Forelimb muscle (tissue), 1 donor: Measurements from ENCODE around the gene OR4C16. TPM values are rescaled to one million over a fixed set of nuclear protein-coding genes. Genes with fewer than 3 reads are reported as not detected.

Source experiments
- DNase-seq: peaks from one replicate; pipeline ENCODE4 v3.0.0-alpha.2; 2013; ENCODE audit warnings: low read depth
- polyA plus RNA-seq: library from polyadenylated mRNA; unstranded; fragments of 120-200 nt; gene quantifications from one replicate; pipeline ENCODE4 v1.2.1, GENCODE V29; 2013; ENCODE audit not compliant: insufficient read length

OR4C16 gene, protein sequence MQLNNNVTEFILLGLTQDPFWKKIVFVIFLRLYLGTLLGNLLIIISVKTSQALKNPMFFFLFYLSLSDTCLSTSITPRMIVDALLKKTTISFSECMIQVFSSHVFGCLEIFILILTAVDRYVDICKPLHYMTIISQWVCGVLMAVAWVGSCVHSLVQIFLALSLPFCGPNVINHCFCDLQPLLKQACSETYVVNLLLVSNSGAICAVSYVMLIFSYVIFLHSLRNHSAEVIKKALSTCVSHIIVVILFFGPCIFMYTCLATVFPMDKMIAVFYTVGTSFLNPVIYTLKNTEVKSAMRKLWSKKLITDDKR
- not detected for polyA plus RNA-seq

DNA sequence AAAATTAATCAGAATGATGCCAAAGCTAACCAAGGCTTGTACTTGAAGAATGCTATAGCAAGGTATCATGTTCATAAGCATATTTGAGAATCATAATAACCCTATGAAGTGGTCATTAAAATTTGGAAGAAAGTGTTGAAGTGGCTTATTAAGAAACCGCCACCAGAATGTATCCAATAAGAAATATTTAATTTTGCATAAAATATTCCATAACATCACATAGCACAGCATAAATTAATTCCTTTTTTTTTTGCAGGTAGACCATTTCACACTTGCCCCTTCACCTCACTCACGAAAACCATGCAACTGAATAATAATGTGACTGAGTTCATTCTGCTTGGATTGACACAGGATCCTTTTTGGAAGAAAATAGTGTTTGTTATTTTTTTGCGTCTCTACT is at the start of gene OR4C16:
Gene OR4C16 (plus strand): TSS at position 301 of the 400 bp plus-strand sequence. CDS start 0 bp downstream, at position 301.
- no peak for DNase-seq

DNA sequence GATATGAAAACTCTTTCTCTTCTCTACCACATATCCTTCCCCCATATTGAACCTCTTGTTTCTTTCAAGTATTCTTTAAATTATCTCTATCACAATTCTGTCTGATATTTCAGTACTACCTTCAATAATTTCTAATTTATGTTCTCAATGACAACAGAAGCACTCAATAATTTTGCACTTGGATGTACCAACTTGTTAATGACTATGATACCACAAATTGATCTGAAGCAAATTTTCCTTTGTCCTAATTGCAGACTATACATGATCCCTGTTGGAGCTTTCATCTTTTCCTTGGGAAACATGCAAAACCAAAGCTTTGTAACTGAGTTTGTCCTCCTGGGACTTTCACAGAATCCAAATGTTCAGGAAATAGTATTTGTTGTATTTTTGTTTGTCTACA is 17.8 kb upstream of the OR4C16 start, which contains the start of gene OR4C15:
Gene OR4C15 (plus strand): TSS at position 301 of the 400 bp plus-strand sequence. CDS start 0 bp downstream, at position 301.
- DNase-seq = no peak

DNA sequence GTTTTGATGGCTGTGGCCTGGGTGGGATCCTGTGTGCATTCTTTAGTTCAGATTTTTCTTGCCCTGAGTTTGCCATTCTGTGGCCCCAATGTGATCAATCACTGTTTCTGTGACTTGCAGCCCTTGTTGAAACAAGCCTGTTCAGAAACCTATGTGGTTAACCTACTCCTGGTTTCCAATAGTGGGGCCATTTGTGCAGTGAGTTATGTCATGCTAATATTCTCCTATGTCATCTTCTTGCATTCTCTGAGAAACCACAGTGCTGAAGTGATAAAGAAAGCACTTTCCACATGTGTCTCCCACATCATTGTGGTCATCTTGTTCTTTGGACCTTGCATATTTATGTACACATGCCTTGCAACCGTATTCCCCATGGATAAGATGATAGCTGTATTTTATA is 620 bp downstream of the OR4C16 start:
- DNase-seq = no peak

DNA sequence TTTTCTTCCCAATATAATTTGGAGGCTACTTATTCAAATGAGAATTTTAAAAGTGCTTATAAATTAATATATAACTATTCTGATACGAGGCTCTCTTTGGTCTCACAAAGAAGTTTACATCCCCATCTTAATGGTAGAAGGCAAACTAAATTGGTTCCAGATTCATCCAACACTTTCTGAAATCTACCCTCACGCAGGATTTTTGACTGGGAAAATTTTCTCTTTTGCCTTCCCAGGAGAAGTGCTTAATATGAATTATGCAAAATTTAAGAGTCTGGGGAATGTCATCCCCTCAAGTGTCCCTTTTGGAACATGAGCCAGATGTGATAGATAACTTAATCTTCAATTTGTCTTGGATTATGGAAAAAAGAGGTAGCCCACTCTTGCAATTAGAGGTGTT is 35.6 kb downstream of the OR4C16 start, which contains the start of gene OR4C11:
Gene OR4C11 (minus strand): TSS at position 101 of the 400 bp plus-strand sequence. CDS start 3,272 bp downstream, outside the sequence.
- DNase-seq = no peak

Other genes with a start within 250 kb of the OR4C16 start
- gene OR4A16, start 228.9 kb upstream of the OR4C16 start, polyA plus RNA-seq = not detected
- gene OR4A15, start 204.2 kb upstream of the OR4C16 start, polyA plus RNA-seq = not detected
- not detected for gene OR4C15, start 17.7 kb upstream of the OR4C16 start, polyA plus RNA-seq
- gene OR4C11, start 35.5 kb downstream of the OR4C16 start, polyA plus RNA-seq = not detected
- gene OR4P4, start 63.0 kb downstream of the OR4C16 start, polyA plus RNA-seq = not detected
- gene OR4S2, start 76.2 kb downstream of the OR4C16 start, polyA plus RNA-seq = not detected
- not detected for gene OR4C6, start 90.1 kb downstream of the OR4C16 start, polyA plus RNA-seq
- not detected for gene OR5D13, start 201.3 kb downstream of the OR4C16 start, polyA plus RNA-seq
- not detected for gene OR5D14, start 223.4 kb downstream of the OR4C16 start, polyA plus RNA-seq
- gene OR5L1, start 239.2 kb downstream of the OR4C16 start, polyA plus RNA-seq = not detected
- not detected for gene OR5D18, start 247.5 kb downstream of the OR4C16 start, polyA plus RNA-seq